HFFc6 (cell line): ENCODE measurements around the gene ZFR. TPM values are rescaled to one million over a fixed set of nuclear protein-coding genes. Genes with fewer than 3 reads are reported as not detected.
"Not testable (repeated sequence)": the region's sequence is repeated elsewhere in the genome, so short reads cannot be mapped to it uniquely, and the experiment has no call there.

Experiments
- DNase-seq: peaks from one replicate; pipeline ENCODE4 v3.0.0-alpha.2; 2018
- H3K27ac Mint-ChIP-seq: 2 replicates; pipeline ENCODE4 v1.8.0; 2020; ENCODE audit warnings: mild to moderate bottlenecking, mixed read lengths
- H3K27me3 Mint-ChIP-seq: 2 replicates; pipeline ENCODE4 v1.8.0; 2021; ENCODE audit warnings: mild to moderate bottlenecking, moderate library complexity, mixed read lengths; ENCODE audit not compliant: insufficient read depth
- H3K36me3 Mint-ChIP-seq: 2 replicates; pipeline ENCODE4 v1.8.0; 2021; ENCODE audit warnings: low read depth, mixed read lengths
- H3K4me1 Mint-ChIP-seq: 2 replicates; pipeline ENCODE4 v1.8.0; 2020; ENCODE audit warnings: low read depth, mixed read lengths
- H3K4me3 Mint-ChIP-seq: 2 replicates; pipeline ENCODE4 v1.8.0; 2020; ENCODE audit warnings: mild to moderate bottlenecking, moderate library complexity, mixed read lengths
- H3K9me3 Mint-ChIP-seq: 2 replicates; pipeline ENCODE4 v1.8.0; 2020; ENCODE audit warnings: mild to moderate bottlenecking, mixed read lengths
- CTCF ChIP-seq: fragments of 200-600 bp; sonication (generic); IDR thresholded peaks from 2 replicates; pipeline ENCODE4 v1.5.0; 2021; ENCODE audit warnings: antibody characterized with exemption, mild to moderate bottlenecking
- total RNA-seq, 6 experiments: library from RNA; stranded (reverse); fragmentation: NEBNext Ultra II Directional; extraction: Animal tissue kit (Norgen Biotek cat#: 25700); gene quantifications; 2 replicates in 1 of 6; 3 replicates in 5 of 6; pipeline ENCODE4 v1.2.3, GENCODE V29; 2021

The ZFR gene
- total RNA-seq, 6 experiments from 2014 or later: 69.3 to 79.0 (median 75.9) TPM

GRCh38 chr5:32460702-32461101 is 16.2 kb upstream of the ZFR start:
- no peak overlapping the region for H3K4me3 Mint-ChIP-seq
- 0 out of 2 replicates have a peak, but pooled peaks cover 5% of the 10 kb centered on the region for H3K36me3 Mint-ChIP-seq
- peaks cover 30% of the 10 kb centered on the region for H3K4me1 Mint-ChIP-seq
- DNase-seq: no peak
- no peak for TF ChIP-seq CTCF
- H3K27me3 Mint-ChIP-seq: peaks cover 12% of the 10 kb centered on the region
- no peak overlapping the region for H3K27ac Mint-ChIP-seq
- H3K9me3 Mint-ChIP-seq: no peaks in the 10 kb centered on the region

- DNase-seq: no peak
- H3K27me3 Mint-ChIP-seq: peaks cover 12% of the 10 kb centered on the region
These were observed 14.4 kb upstream of the ZFR start for GRCh38 chr5:32458880-32459495.

GRCh38 chr5:32455311-32455710 is 10.8 kb upstream of the ZFR start:
- Mint-ChIP-seq H3K36me3 (0 out of 2 replicates have a peak, but pooled peaks cover 5% of the 10 kb centered on the region), H3K4me1 (no peaks in the 10 kb centered on the region), H3K4me3 (no peak overlapping the region), H3K9me3 (no peaks in the 10 kb centered on the region), H3K27me3 (peaks cover 12% of the 10 kb centered on the region), H3K27ac (no peak overlapping the region)
- DNase-seq: no peak
- TF ChIP-seq CTCF: no peak

More at GRCh38 chr5:32458880-32459495, 14.4 kb upstream of the ZFR start:
- Mint-ChIP-seq H3K27ac (no peak overlapping the region), H3K36me3 (0 out of 2 replicates have a peak, but pooled peaks cover 5% of the 10 kb centered on the region), H3K4me3 (no peak overlapping the region), H3K9me3 (no peaks in the 10 kb centered on the region), H3K4me1 (peaks cover 30% of the 10 kb centered on the region)
- no peak for TF ChIP-seq CTCF

DNA sequence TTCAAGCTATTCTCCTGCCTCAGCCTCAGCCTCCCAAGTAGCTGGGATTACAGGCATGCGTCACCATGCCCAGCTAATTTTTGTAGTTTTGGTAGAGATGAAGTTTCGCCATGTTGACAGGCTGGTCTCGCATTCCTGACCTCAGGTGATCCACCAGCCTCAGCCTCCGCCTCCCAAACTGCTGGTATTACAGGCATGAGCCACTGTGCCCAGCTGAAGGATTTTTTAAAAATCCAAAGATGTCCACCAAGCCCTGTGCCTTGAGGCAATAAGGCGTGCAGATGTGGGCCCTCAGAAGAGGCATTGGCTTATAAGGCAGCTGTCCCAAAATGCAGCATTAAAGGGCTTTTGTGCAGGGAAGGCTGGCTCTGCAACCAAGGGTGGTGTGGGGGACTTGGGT is 10.3 kb upstream of the ZFR start:
- no peak for DNase-seq

GRCh38 chr5:32453916-32454315 is 9.4 kb upstream of the ZFR start:
- H3K9me3 Mint-ChIP-seq: no peaks in the 10 kb centered on the region
- H3K4me3 Mint-ChIP-seq: no peak overlapping the region
- no peak overlapping the region for H3K27ac Mint-ChIP-seq
- peaks cover 14% of the 10 kb centered on the region for H3K27me3 Mint-ChIP-seq
- no peaks in the 10 kb centered on the region for H3K36me3 Mint-ChIP-seq
- peaks cover 7% of the 10 kb centered on the region; the same call in 1 of the 2 replicates for H3K4me1 Mint-ChIP-seq
- DNase-seq: no peak
- no peak for TF ChIP-seq CTCF

More for the DNA sequence above, 10.3 kb upstream of the ZFR start:
- no peak overlapping the region for H3K27ac Mint-ChIP-seq
- peaks cover 12% of the 10 kb centered on the region for H3K27me3 Mint-ChIP-seq
- no peak overlapping the region for H3K4me3 Mint-ChIP-seq
- no peak for TF ChIP-seq CTCF
- H3K4me1 Mint-ChIP-seq: no peaks in the 10 kb centered on the region
- H3K36me3 Mint-ChIP-seq: 0 out of 2 replicates have a peak, but pooled peaks cover 5% of the 10 kb centered on the region
- no peaks in the 10 kb centered on the region for H3K9me3 Mint-ChIP-seq

DNA sequence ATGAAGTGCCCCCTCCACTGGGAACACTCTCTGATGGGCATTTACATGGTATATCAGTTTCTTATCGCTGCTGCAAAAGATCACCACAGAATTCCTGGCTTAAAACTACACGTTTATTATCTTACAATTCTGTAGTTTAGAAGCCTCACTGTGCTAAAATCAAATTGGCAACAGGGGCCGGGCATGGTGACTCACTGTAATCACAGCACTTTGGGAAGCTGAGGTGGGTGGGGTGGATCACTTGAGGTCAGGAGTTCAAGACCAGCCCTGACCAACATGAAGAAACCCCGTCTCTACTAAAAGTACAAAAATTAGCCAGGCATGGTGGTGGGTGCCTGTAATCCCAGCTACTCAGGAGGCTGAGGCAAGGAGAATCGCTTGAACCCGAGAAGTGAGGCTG is 7.8 kb upstream of the ZFR start:
- not testable (repeated sequence) for H3K4me1 Mint-ChIP-seq, H3K36me3 Mint-ChIP-seq, H3K4me3 Mint-ChIP-seq, DNase-seq, H3K27ac Mint-ChIP-seq, H3K9me3 Mint-ChIP-seq
- peaks cover 14% of the 10 kb centered on the region for H3K27me3 Mint-ChIP-seq
